Liver (tissue), 9 donors: Measurements from ENCODE around the gene RSBN1. TPM values are rescaled to one million over a fixed set of nuclear protein-coding genes. Genes with fewer than 3 reads are reported as not detected.
A peak's percentile ranks its signal among the peaks of the same experiment; 100 is the strongest.

Experiments
- DNase-seq: peaks from one replicate; pipeline ENCODE4 v3.0.0-alpha.2; 2017; ENCODE audit warnings: low spot score
- H3K27ac ChIP-seq, 2 donors: one replicate each; pipeline ENCODE4 v1.7.0; 2013; ENCODE audit warnings: inconsistent platforms in 2 of 2, low read length in 2 of 2, control low read depth in 1 of 2, low read depth in 1 of 2, mild to moderate bottlenecking in 1 of 2
- H3K27me3 ChIP-seq, 4 donors: one replicate each; pipeline versions ENCODE4 v1.6.1 to v1.7.0; 2013; ENCODE audit warnings: low read length in 3 of 4, inconsistent platforms in 1 of 4, mild to moderate bottlenecking in 1 of 4, moderate library complexity in 1 of 4; ENCODE audit not compliant: control insufficient read depth in 4 of 4, insufficient read depth in 4 of 4
- H3K36me3 ChIP-seq, 4 donors: one replicate each; pipeline versions ENCODE4 v1.6.1 to v1.7.0; 2013; ENCODE audit warnings: low read length in 3 of 4, mild to moderate bottlenecking in 3 of 4, low read depth in 1 of 4, moderate library complexity in 1 of 4; ENCODE audit not compliant: control insufficient read depth in 4 of 4, insufficient read depth in 3 of 4
- H3K4me1 ChIP-seq, 4 donors: one replicate each; pipeline versions ENCODE4 v1.6.1 to v1.7.0; 2013; ENCODE audit warnings: low read length in 3 of 4, mild to moderate bottlenecking in 3 of 4, moderate library complexity in 1 of 4; ENCODE audit not compliant: control insufficient read depth in 4 of 4, insufficient read depth in 4 of 4
- H3K4me3 ChIP-seq, 3 donors: one replicate each; pipeline versions ENCODE4 v1.6.1 to v1.7.0; 2013; ENCODE audit warnings: low read length in 3 of 3, control low read depth in 1 of 3, low read depth in 1 of 3, mild to moderate bottlenecking in 1 of 3
- H3K9ac ChIP-seq, 2 donors: one replicate each; pipeline ENCODE4 v1.7.0; 2013; ENCODE audit warnings: low read length in 2 of 2, mild to moderate bottlenecking in 2 of 2, moderate library complexity in 2 of 2, control low read depth in 1 of 2, low read depth in 1 of 2
- H3K9me3 ChIP-seq, 4 donors: one replicate each; pipeline versions ENCODE4 v1.6.1 to v1.7.0; 2013; ENCODE audit warnings: low read length in 3 of 4; ENCODE audit not compliant: control insufficient read depth in 4 of 4
- EGR1 ChIP-seq, 2 donors: IDR thresholded peaks; 2 replicates each; pipeline ENCODE4 v1.6.1; 2016 to 2018; ENCODE audit warnings: antibody characterized with exemption in 2 of 2, low read depth in 2 of 2
- FOXA1 ChIP-seq: IDR thresholded peaks from 2 replicates; pipeline ENCODE4 v1.6.1; 2016; ENCODE audit warnings: antibody characterized with exemption
- FOXA2 ChIP-seq: IDR thresholded peaks from 2 replicates; pipeline ENCODE4 v1.6.1; 2016; ENCODE audit warnings: antibody characterized with exemption
- GABPA ChIP-seq, 2 donors: IDR thresholded peaks in 1 of 2; conservative IDR thresholded peaks in 1 of 2; 2 replicates each; pipeline ENCODE4 v1.6.1; 2016; ENCODE audit warnings: antibody characterized with exemption in 2 of 2, mild to moderate bottlenecking in 1 of 2, moderate library complexity in 1 of 2
- HNF4G ChIP-seq: IDR thresholded peaks from 2 replicates; pipeline ENCODE4 v1.6.1; 2016; ENCODE audit warnings: antibody characterized with exemption
- JUND ChIP-seq, 2 donors: IDR thresholded peaks; 2 replicates each; pipeline ENCODE4 v1.6.1; 2016; ENCODE audit warnings: antibody characterized with exemption in 2 of 2
- RAD21 ChIP-seq, 2 donors: IDR thresholded peaks; 2 replicates each; pipeline ENCODE4 v1.6.1; 2016; ENCODE audit warnings: antibody characterized with exemption in 2 of 2, mild to moderate bottlenecking in 2 of 2
- SP1 ChIP-seq: IDR thresholded peaks from 2 replicates; pipeline ENCODE4 v1.6.1; 2018; ENCODE audit warnings: antibody characterized with exemption, mild to moderate bottlenecking
- TAF1 ChIP-seq: conservative IDR thresholded peaks from 2 replicates; pipeline ENCODE4 v1.6.1; 2016; ENCODE audit warnings: antibody characterized with exemption, mild to moderate bottlenecking
- WGBS: extraction: QIAGEN DNeasy Blood & Tissue Kit; methylation state at CpG from one replicate; pipeline ENCODE4 v1.1.7; 2013; 5-methylcytosine and 5-hydroxymethylcytosine counted together
- polyA plus RNA-seq, 2 donors: library from polyadenylated mRNA; stranded (reverse) in 1 of 2; unstranded in 1 of 2; fragments of 200-250 nt in 1 of 2; fragments of >200 nt in 1 of 2; fragmentation: Nextera tagmentation in 1 of 2; extraction: Ambion mirVana in 1 of 2; gene quantifications; one replicate each; pipeline versions ENCODE4 v1.2.1 to v1.2.3, GENCODE V29; 2013 to 2015
- total RNA-seq, 2 donors: library from RNA; depleted of rRNA; stranded (reverse); fragments of >200 nt; gene quantifications; one replicate each; pipeline ENCODE4 v1.2.3, GENCODE V29; 2014
- TF ChIP-seq, protein P1 (sequence below): IDR thresholded peaks from 2 replicates; pipeline ENCODE4 v1.6.1; 2016; ENCODE audit warnings: antibody characterized with exemption
- TF ChIP-seq, protein P2 (sequence below): IDR thresholded peaks from 2 replicates; pipeline ENCODE4 v1.6.1; 2016; ENCODE audit warnings: antibody characterized with exemption
- TF ChIP-seq, protein P3 (sequence below): IDR thresholded peaks from 2 replicates; pipeline ENCODE4 v1.6.1; 2016; ENCODE audit warnings: antibody characterized with exemption, mild to moderate bottlenecking
- donor health status: healthy.
- donor health status: healthy.
- donor health status: healthy.
- donor health status: healthy.
- donor health status: healthy.

RSBN1 gene
- total and polyA plus RNA-seq, 4 donors = 2.3 to 11.3 (median 5.6) TPM

DNA sequence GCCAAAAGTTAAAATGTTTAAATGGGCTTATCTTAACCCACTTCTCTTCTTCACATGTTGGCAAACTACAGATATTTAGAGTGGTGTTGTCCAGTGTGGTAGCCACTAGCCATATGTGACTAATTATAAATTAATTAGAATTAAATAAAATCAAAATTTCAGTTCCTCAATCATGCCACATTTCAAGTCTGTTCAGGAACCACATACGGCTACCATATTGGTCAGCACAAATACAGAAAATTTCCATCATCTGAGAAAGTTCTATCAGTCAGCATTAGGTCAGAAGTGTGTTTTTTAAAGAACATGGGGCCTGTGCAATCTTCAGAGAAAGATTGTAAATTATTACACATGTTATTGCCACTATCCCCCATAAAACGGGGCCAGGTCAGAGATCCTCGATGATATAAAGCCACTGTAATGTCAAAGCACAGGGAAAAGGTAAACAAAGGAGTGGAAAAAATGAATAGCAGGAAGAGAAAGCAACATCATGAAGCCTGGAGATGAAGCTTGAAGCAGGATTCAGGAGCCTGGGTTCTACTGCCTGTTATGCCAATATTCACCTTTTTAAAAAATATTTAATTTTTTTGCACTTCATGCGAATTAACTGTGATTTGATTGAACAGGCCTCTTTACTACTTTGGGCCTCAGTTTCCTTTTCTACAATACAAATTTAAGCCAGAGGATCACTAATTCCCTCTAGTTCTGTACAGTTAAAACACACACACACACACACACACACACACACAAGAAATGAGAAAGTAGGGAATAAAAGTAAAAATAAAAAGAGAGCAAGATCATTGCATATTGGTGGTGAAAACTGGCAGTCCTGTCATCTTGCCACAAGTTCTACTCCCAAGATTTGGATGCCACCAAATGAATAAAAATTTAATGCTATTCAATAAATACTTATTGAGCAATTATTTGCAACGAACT lies 2.3 kb downstream of the RSBN1 start:
- no peak for DNase-seq
- peaks cover 3 to 23% (median 14%) of the 10 kb centered on the region in 4 donors for H3K4me1 ChIP-seq
- no peaks in the 10 kb centered on the region for H3K9me3 ChIP-seq
- no peaks in the 10 kb centered on the region for H3K36me3 ChIP-seq
- H3K4me3 ChIP-seq = peak overlapping the region in 1 of 3 donors; percentile 90
- no peaks in the 10 kb centered on the region for H3K27me3 ChIP-seq
- TF ChIP-seq GABPA (IDR thresholded peaks at IDR 0.05 in 1 of 2, conservative IDR thresholded peaks at IDR 0.05 in 1 of 2) (no peak), TAF1 (no peak), EGR1 (IDR thresholded peaks at IDR 0.05; ENCODE audit: low read depth in 2 of 2) (peak in 1 of 2 donors; percentile 66), RAD21 (IDR thresholded peaks at IDR 0.05) (no peak), HNF4G (no peak), FOXA2 (peak; percentile 35), JUND (IDR thresholded peaks at IDR 0.05) (peak in 1 of 2 donors; percentile 79)
- TF ChIP-seq, protein P1, sequence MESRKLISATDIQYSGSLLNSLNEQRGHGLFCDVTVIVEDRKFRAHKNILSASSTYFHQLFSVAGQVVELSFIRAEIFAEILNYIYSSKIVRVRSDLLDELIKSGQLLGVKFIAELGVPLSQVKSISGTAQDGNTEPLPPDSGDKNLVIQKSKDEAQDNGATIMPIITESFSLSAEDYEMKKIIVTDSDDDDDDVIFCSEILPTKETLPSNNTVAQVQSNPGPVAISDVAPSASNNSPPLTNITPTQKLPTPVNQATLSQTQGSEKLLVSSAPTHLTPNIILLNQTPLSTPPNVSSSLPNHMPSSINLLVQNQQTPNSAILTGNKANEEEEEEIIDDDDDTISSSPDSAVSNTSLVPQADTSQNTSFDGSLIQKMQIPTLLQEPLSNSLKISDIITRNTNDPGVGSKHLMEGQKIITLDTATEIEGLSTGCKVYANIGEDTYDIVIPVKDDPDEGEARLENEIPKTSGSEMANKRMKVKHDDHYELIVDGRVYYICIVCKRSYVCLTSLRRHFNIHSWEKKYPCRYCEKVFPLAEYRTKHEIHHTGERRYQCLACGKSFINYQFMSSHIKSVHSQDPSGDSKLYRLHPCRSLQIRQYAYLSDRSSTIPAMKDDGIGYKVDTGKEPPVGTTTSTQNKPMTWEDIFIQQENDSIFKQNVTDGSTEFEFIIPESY = no peak
- TF ChIP-seq, protein P2, sequence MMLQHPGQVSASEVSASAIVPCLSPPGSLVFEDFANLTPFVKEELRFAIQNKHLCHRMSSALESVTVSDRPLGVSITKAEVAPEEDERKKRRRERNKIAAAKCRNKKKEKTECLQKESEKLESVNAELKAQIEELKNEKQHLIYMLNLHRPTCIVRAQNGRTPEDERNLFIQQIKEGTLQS = no peak
- peak overlapping the region; percentile 20 to 42 for H3K27ac ChIP-seq
- WGBS = 41% methylated on average over 5 of the region's 5 CpGs
- no peak overlapping the region for H3K9ac ChIP-seq

DNA sequence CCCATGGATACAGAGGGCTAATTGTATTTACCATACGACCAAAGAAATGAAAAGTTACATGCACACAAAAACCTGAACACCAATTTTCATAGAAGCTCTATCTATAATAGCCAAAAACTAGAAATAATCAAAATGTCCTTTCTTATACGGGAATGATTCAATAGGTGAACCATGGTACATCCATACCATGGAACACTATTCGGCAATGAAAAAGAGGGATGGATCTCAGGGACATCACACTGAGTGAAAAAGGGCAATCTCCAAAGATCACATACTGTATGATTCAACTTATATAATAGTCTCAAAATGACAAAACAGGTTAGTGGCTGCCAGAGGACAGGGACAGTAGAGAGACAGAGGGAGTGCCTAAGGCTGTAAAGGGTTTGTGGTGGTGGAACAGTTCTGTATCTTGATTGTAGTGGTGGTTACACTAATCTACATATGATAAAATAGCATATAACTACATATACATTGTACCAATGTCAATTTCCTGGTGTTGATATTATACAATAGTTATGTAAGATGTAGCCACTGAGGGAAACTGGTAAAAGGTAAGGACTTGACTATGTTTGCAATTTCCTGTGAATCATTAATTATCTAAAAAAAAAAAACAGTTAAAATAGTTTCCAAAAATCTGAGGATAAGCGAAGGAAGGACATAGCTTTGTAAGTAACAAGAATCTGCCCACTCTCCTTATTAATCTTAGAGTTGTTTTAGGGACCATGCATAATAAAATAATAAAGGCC lies 3.7 kb downstream of the RSBN1 start:
- no peak for DNase-seq
- TF ChIP-seq, protein P2 = no peak
- TF ChIP-seq HNF4G = no peak
- no peak for TF ChIP-seq RAD21 (IDR thresholded peaks at IDR 0.05)
- TF ChIP-seq, protein P3, sequence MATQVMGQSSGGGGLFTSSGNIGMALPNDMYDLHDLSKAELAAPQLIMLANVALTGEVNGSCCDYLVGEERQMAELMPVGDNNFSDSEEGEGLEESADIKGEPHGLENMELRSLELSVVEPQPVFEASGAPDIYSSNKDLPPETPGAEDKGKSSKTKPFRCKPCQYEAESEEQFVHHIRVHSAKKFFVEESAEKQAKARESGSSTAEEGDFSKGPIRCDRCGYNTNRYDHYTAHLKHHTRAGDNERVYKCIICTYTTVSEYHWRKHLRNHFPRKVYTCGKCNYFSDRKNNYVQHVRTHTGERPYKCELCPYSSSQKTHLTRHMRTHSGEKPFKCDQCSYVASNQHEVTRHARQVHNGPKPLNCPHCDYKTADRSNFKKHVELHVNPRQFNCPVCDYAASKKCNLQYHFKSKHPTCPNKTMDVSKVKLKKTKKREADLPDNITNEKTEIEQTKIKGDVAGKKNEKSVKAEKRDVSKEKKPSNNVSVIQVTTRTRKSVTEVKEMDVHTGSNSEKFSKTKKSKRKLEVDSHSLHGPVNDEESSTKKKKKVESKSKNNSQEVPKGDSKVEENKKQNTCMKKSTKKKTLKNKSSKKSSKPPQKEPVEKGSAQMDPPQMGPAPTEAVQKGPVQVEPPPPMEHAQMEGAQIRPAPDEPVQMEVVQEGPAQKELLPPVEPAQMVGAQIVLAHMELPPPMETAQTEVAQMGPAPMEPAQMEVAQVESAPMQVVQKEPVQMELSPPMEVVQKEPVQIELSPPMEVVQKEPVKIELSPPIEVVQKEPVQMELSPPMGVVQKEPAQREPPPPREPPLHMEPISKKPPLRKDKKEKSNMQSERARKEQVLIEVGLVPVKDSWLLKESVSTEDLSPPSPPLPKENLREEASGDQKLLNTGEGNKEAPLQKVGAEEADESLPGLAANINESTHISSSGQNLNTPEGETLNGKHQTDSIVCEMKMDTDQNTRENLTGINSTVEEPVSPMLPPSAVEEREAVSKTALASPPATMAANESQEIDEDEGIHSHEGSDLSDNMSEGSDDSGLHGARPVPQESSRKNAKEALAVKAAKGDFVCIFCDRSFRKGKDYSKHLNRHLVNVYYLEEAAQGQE = no peak
- TF ChIP-seq SP1 = no peak
- TF ChIP-seq FOXA1 = no peak
- no peak for TF ChIP-seq FOXA2
- TF ChIP-seq, protein P1 = no peak
- WGBS = 81% methylated on average over 4 of the region's 4 CpGs
- Histone ChIP-seq H3K9me3 (no peaks in the 10 kb centered on the region), H3K27ac (peak overlapping the region in 1 of 2 donors; percentile 6), H3K36me3 (no peaks in the 10 kb centered on the region), H3K27me3 (no peaks in the 10 kb centered on the region), H3K9ac (no peak overlapping the region), H3K4me3 (no peak overlapping the region), H3K4me1 (peaks cover 3 to 33% (median 18%) of the 10 kb centered on the region in 4 donors)
